GM21786 (cell line): ENCODE measurements around the gene MAPK8.
"Not testable (repeated sequence)": the region's sequence is repeated elsewhere in the genome, so short reads cannot be mapped to it uniquely, and the experiment has no call there.

Experiments used
- ATAC-seq: cut with Tn5 transposase; IDR thresholded peaks from one replicate; pipeline ENCODE4 v1.9.1; 2021; ENCODE audit not compliant: unreplicated experiment

The MAPK8 gene

DNA sequence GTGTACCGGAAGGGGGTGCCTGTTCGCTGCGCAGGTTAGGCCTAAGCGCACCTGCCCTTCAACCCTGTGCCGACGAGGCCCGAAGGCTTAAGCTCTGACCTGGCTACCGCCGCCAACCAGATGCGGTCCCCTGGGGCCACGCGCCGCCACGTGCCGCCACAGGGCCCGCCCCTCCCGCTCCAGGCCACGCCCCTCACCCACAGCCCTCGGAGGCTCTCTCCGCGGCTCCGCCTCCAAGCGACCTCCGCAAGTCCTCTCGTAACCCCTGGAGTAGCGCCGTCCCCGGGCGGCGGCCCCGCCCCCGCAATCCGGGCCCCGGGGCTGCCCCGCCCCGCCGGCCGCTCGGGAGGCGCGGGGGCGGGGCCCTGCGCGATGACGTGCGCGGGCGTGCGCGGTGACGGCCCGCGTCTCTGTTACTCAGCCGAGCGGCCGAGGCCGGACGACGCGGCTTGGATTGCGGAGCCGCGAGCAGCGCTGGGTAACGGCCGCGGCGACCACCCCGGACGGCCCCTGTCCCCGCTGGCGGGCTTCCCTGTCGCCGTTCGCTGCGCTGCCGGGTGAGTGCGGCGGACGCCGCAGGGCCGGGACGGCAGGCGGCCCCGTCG is at the start of gene MAPK8:
Gene MAPK8, plus strand, starts transcription at position 413 of the 605 bp plus-strand sequence. CDS start 94,984 bp downstream, outside the sequence.
- peak; percentile 80 for ATAC-seq

- ATAC-seq = no peak
Observed at GRCh38 chr10:48257407-48257961, 49.0 kb upstream of the MAPK8 start.

DNA sequence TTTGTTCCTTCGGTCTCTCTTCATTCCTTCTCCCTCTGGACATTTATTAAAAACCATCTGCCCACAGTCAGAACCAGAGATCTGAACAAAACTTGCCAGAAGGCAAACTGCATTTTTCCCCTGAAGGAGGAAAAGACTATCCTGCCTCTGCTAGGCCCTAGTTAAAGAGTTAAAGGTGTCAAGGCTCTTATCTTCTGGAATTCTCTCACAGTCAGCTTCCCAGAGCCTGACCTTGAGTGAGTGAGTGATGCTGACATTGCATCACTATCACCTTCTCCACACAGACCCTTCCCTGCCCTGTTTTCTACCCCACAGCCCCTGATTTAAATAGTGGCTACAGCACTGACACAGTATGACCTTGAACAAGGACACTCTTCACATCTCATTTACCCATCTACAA is 48.4 kb upstream of the MAPK8 start:
- no peak for ATAC-seq

DNA sequence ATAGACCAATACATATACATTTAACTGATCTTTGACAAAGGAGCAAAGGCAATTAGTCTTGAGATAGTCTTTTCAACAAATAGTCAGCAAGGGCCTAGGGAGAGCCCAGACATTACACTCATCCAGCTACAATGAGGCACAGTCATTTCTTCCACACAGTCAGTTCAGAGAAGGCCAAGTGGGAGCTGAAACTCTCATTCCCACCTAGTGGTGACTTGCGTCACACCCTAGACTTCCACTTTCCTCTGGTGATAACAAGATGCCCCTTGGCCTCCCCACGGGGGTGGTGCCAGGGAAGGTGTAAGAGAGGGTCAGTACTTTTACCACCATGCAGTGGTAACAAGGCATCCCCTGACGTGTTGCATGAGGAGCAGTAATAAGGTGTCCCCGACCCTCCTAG is 39.9 kb upstream of the MAPK8 start:
- no peak for ATAC-seq

DNA sequence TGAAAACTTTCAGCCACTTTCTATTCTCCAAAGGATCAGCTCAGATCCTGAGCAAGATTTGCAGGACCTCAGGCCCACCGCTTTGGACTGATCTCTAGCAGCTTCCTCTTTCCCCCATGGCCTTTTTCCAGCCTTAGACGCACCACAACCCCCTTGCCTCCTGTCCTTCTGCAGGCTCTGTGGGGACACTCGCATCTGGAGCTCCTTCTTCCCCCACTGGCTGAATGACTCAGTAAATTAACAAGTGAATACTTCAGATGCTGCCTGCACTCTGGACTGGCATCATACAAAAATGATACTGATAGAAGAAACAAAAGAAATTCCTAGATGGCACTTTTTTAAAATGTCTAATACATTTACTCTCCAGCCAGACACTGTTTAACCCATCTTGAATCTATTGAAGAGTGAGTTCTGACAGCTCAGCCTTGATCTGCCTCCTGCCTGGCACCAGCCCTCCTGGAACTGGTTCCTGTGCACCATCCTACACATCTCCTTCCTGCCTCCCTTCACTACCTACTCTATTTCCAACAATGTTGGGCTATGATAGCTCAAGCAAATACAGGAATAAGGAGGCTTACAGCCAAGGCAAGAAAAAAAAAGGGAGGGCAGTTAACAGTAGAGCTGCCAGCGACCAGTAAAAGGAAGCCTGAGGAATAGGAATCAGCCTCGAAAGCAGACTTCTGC is 35.3 kb upstream of the MAPK8 start:
- ATAC-seq = no peak

GRCh38 chr10:48272682-48273081 is 33.8 kb upstream of the MAPK8 start:
- ATAC-seq = no peak

DNA sequence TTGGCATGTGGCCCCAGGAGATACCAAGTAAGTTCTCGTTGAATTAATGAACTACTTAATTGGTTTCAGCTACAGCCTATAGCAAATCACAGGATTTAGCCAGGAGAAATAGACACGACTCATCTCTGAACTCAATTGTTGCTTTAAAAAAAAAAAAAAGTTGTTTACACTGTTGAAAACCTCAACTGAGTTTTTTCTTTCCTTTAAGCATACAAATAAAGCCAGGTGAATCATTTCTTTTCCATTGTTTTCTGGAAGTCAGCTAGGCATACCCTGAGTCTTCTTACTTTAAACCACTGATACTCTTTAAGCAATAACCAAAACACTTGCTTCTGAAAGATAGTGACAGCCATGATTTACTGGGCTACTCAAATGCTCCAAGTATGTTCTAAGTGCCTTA is 32.7 kb upstream of the MAPK8 start:
- no peak for ATAC-seq

DNA sequence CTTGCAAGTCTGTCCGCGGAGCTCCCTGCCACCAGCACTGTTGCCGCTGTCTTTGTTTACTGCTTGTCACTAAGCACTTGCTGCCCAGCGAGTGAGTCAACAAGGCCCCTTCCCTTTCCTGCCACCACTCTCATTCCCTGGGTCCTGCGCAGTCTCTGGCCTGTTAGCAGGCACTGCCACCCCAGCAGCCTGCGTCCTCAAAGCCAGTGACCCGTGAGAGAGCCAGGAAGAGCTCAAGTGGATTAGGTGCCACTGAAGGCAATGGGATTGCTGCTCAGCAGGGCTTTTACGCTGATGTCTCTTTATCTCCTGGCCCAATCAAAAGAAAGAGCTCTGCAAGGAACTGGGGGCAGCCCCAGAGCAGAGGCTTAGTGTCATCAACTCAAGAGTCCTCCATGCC is 31.8 kb upstream of the MAPK8 start, which contains the start of gene FRMPD2:
Gene FRMPD2, minus strand, starts transcription at position 61 of the 400 bp plus-strand sequence. CDS start 129 bp downstream, outside the sequence.
- no peak for ATAC-seq

- ATAC-seq = no peak
Observed at GRCh38 chr10:48277093-48277492, 29.4 kb upstream of the MAPK8 start.

- peak; percentile 75 for ATAC-seq
Observed at GRCh38 chr10:48279081-48279751, 27.3 kb upstream of the MAPK8 start.

DNA sequence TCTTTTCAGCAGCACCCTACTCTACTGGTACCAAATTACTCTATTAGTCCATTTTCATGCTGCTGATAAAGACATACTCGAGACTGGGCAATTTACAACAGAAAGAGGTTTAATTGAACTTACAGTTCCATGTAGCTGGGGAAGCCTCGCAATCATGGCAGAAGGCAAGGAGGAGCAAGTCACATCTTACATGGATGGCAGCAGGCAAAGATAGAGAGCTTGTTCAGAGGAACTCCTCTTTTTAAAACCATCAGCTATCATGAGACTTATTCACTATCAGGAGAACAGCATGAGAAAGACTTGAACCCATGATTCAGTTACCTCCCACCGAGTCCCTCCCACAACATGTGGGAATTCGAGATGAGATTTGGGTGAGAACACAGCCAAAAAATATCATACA is 24.8 kb upstream of the MAPK8 start:
- not testable (repeated sequence) for ATAC-seq

DNA sequence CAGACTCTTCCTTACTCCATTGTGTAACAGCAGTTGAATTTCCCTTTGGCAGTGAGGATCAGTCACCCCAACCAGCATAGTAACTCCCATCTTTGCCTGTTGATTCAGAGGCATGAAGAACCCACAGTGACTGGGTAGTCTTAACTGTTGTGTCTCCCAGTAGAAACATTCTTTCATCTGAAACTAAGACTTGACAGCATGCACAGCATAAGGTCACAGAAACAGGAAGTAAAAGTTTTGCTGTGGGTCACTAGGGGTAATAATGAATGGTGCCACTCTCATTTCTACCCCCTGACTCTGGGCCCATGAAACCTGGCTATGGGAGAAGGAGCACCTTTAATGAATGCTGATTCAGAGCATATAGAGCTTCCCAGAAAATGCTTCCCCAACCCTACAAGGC is 23.6 kb upstream of the MAPK8 start:
- peak; percentile 63 for ATAC-seq

GRCh38 chr10:48284002-48284546 is 22.4 kb upstream of the MAPK8 start:
- ATAC-seq = no peak

- no peak for ATAC-seq
Observed at GRCh38 chr10:48284811-48285210, 21.7 kb upstream of the MAPK8 start.

DNA sequence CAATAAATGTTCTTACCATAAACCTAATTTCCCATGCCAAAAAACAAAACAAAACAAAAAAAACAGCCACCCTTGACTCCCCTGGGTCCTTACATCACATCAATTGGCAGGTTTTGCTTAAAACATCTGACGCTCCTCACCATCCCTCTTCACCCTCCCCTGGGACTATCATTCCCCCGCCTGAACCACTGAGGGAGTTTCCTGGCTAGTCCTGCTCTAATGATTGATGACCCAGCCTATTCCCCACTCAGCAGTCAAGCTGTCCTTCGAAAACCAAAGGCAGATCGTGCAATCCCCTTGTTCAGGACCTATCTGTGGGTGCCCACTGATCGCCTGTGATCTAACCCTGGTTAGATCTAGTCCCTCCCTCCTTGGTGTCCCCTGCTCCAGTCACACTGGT is 20.8 kb upstream of the MAPK8 start:
- ATAC-seq = peak; percentile 33

GRCh38 chr10:48286356-48286755 is 20.1 kb upstream of the MAPK8 start:
- no peak for ATAC-seq

DNA sequence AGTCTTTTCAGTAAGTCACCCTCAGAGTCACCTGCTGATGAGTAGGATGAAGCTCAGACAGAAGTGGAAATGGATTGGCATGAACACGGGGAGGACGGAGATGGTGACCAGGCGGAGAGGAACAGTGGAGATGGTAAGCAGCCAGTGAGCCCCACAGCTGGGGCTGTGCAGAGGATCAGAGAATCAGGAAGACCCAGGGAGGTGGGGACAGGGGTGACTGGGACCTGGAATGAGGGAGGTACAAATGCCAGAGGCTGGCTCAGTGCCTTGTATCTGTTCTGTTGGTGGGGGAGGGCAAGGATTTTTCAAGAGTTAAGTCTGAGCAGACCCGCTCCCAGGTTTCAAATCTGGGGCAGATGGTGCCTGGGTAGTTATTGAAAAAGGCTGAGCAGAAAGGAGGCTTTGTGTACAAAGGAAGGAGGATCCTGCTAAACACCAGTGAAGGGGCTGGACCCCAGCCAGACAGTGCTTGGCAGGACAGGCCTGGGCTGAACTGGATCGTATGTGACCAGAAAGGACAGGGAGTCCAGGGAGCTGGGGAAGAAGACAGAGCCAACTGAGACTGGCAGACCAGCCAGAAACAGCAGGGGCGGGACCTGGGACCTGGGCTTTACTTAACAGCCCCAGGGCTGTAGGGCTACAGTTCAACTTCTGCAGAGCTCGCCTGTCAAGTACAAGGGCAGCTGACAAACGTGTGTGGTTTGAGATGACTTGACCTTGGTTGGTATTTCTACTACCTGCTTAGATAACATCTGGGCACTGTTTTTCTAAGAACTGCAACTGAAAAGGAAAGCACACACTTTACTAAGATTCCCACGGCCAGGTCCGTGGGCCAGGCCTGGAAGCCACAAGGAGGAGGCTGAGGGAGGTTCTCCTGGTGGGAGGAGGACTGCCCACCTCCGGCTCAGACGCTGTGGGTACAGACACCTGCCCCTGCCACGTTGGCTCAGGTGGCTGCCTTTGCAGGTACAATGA is 18.8 kb upstream of the MAPK8 start:
- peak; percentile 66 for ATAC-seq

DNA sequence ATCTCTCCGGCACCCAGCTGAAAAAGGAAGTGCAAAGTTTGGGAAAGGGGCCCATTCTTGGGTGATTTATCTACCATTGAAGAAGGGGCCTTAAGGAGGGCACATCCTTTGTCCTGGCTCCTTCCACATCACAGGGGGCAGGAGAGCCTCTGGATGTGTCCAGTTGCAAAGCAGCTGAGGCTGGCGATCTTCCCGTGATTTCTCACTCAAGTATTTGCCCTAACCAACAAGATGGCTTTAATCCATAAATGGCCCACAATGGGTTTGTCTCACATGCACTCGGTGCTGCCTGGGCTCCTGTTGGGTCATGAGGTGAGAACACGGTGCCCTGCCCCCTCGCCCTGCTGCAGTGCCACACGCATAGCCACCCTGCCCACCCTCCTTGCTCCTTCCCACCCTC is 17.8 kb upstream of the MAPK8 start:
- no peak for ATAC-seq

DNA sequence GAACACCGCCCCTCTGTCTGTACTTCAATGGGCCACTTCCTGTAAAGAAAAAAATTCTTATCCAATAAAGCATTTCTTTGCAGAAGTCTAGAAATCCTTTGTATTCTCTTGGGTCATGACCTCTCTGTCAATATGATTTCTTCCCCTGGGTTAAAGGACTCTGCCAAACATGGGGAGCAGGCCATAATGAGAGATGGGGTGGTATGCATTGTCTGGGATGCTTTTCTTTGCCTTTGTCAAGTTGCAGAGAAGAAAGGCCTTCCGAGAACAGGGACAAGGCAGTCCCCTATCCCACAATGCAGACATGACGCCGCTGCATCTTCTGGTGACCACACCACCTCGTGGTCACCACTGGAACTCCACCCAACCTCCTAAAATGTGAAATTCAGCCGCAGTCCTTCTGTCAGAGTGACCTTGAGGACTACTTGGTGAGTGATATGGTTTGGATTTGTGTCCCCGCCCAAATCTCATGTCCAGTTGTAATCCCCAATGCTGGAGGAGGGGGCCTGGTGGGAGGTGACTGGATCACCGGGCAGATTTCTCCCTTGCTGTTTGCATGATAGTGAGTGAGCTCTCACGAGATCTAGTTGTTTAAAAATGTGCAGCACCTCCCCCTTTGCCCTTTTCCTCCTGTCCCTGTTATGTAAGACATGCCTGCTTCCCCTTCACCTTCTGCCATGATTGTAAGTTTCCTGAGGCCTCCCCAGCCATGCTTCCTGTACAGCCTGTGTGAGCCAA is 16.8 kb upstream of the MAPK8 start:
- ATAC-seq = no peak

GRCh38 chr10:48290286-48290685 is 16.2 kb upstream of the MAPK8 start:
- ATAC-seq = no peak
